Cardiac fibroblast (primary cell): ENCODE measurements around the gene TTC23.

Experiments used
- DNase-seq, 2 donors: peaks; one replicate each; pipeline versions ENCODE4 v3.0.0 to v3.0.0-alpha.2; 2010; ENCODE audit warnings: low read depth in 2 of 2
- H3K4me3 ChIP-seq, 2 donors: replicated peaks in 1 of 2; 1 replicate in 1 of 2; 2 replicates in 1 of 2; pipeline ENCODE4 v1.5.1; 2011; ENCODE audit warnings: low read depth in 2 of 2, low read length in 2 of 2, mild to moderate bottlenecking in 2 of 2, moderate library complexity in 1 of 2
- TF ChIP-seq, protein P1 (sequence below): IDR thresholded peaks from one replicate; pipeline ENCODE4 v1.5.1; 2011; ENCODE audit warnings: low read depth, mild to moderate bottlenecking, low read length, inconsistent platforms

TTC23 gene

DNA sequence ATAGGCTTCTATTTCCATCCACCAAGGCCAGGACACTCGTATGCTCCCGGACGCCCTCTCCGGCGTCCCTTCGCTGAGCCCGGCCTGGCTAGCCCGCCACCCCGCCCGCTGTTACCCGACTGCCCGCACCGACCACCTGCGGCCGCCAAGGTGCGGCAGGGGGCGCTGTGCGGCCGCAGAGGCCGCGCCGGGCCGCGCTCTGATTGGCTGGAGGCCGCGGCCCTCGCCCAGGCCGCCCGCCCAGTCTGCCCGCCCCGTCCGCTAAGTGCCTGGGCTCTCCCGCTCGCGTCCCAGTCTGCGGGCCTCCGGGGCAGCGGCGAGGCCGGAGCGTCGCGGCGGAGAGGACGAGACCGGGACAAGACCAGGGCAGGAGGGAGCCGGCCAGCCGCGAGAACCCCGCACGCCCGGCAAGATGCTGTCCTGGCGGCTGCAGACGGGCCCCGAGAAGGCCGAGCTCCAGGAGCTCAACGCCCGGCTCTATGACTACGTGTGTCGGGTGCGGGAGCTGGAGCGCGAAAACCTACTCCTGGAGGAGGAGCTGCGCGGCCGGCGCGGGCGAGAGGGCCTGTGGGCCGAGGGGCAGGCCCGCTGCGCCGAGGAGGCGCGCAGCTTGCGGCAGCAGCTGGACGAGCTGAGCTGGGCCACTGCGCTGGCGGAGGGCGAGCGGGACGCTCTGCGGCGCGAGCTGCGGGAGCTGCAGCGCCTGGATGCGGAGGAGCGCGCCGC lies 144.4 kb downstream of the TTC23 start, which contains the start of gene SYNM:
Gene SYNM (plus strand): TSS at position 293 of the 726 bp plus-strand sequence. CDS start 120 bp downstream, at position 413.
- H3K4me3 ChIP-seq, result peak within 1 kb of the TSS; percentile 41 to 45
- TF ChIP-seq, protein P1, sequence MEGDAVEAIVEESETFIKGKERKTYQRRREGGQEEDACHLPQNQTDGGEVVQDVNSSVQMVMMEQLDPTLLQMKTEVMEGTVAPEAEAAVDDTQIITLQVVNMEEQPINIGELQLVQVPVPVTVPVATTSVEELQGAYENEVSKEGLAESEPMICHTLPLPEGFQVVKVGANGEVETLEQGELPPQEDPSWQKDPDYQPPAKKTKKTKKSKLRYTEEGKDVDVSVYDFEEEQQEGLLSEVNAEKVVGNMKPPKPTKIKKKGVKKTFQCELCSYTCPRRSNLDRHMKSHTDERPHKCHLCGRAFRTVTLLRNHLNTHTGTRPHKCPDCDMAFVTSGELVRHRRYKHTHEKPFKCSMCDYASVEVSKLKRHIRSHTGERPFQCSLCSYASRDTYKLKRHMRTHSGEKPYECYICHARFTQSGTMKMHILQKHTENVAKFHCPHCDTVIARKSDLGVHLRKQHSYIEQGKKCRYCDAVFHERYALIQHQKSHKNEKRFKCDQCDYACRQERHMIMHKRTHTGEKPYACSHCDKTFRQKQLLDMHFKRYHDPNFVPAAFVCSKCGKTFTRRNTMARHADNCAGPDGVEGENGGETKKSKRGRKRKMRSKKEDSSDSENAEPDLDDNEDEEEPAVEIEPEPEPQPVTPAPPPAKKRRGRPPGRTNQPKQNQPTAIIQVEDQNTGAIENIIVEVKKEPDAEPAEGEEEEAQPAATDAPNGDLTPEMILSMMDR, result peak; percentile 46
- DNase-seq, result peak; percentile 66 to 76

DNA sequence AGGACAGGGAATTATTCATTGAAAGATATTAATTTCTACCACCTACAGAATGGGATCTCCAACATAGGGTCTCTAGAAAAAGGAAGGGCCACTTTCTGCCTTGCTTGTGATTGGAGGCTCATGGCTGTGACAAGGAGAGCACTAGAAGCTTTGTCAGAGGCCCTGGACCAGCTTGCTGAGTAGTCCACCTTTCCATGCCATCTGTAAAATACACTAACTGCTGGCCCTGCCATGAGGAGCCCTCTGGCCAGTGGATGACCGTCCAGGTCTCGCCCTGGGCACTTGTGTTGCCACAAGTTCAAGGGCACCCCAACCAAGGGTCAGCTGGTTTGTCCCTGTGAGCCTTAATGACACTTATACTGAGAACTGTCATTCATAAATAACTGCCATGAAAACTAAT lies 146.1 kb downstream of the TTC23 start:
- TF ChIP-seq, protein P1, result no peak
- no peak for DNase-seq
- no peak overlapping the region for H3K4me3 ChIP-seq

DNA sequence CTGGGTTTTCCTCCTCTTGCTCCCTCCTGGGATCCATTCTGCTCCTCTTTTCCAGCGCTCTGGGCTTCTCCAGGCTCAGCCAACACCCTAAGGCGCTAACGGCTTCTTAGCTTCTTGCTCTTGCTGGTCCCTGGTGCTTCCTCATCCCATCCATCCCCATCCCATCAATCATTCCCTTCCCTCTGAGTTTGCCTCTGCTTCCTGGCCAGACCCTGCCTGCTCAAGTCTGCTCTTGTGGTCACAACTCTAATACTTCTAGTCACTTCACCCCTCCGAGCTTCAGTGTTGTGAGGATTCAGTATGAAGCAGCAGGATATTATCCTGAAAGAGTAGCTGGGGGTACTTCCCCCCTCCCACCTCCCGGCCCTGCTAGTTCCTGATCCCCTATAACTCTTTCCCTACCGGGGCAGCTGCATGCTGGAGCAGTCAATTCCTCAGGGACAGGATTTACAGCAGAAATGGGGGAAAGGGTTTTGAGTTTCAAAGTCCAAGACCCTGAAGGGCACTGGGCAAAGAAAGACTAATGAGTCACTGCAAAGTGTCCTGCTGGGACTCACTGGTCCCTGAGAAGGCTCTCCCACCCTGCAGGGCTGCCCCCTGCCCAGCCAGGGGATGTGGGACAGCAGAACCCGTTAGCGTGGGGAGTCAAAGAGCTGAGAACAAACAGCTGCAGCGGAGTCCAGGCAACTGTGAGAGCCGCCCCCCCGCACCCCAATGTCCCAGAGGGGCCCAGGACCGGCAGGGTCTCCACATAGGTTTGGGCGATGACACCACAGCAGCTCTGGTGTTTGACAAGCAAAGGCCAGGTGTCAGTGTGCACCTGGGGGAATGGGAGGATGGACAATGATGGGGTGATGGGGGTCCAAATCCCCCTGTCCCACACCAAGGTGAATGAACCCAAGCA lies 146.8 kb downstream of the TTC23 start:
- DNase-seq, result no peak
- H3K4me3 ChIP-seq, result no peak overlapping the region

DNA sequence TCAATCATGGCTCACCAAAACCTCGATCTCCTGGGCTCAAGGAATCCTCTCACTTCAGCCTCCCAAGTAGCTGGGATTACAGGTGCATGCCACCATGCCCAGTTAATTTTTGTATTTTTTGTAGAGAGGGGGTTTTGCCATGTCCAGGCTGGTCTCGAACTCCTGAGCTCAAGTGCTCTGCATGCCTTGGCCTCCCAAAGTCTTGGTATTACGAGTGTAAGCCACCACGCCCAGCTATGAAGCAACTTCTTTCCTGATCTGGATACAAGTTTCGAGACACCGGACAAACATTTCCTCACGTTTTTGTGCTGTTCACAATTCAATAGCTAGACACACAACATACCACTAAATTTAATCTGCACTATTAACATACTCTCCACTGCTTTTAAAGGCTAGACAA lies 147.9 kb downstream of the TTC23 start:
- no peak overlapping the region for H3K4me3 ChIP-seq
- TF ChIP-seq, protein P1, result no peak
- no peak for DNase-seq

More for the DNA sequence above, 146.8 kb downstream of the TTC23 start:
- TF ChIP-seq, protein P1, result no peak

DNA sequence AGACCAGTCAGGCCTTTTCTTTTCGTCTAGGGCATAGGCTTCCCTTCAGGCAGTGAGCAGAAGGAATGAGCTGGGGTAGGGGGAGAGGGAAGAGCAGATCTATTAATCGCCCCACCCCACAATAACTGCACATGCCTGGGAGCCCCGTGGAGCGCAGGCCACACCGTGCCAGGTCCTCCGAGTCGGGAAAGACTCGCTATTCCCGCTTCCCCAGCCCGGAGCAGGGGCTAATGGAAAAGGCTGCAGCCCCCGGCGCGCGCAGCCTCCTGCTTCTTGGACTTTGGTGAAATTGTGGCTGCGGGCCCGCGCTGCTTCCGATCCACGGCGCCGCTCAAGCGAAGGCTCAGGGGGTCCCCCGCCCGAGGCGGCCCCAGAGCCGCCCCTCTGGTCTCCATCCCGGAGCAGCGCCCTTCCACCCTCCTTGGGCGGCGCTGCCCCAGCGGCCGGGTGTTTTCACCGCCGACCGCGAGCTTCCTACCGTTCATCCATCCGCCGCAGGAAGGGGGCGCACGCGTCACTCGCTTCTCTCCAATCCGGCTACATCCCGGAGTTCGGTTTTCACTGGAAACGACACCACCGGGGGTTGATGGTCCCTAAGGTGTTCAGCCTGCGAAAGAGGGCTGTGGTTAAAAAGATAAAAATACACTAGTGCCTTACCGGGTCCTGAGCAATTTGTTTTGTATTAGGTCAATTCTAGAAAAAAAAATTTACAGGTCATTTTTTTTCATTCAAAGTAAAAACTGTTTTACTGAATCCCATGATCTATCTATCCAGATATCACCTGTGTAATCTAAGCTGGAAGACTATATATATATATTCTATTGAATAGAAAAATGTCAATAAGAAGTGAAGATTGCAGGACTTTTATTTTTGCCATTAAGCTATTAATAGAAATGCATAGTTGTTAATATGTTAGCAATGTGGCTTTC lies 148.9 kb downstream of the TTC23 start:
- peak; percentile 73 to 74 for DNase-seq
- TF ChIP-seq, protein P1, result peak; percentile 89
- peak overlapping the region; percentile 42 to 45 for H3K4me3 ChIP-seq

DNA sequence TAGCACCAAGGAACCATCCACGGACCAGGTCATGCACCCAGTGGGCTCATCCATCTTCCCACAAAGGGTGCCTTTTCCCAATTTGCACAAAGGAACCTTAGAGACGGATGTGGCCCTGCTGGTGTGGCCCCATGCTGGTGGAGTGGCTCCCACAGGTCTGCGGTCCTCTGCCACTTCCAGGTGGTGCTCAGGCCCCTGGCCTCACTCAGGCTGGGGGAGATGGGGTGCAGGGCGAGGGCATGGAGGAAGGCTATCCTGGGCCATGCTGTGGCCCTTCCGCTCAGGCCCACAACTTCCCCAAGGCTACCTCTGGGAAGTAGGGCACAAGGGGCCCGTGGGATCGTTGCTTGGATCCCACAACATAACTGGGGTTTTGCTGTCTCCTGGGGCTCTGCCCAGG lies 149.7 kb downstream of the TTC23 start:
- TF ChIP-seq, protein P1, result no peak
- H3K4me3 ChIP-seq, result no peak overlapping the region
- DNase-seq, result no peak
